Endodermal cell (in vitro differentiated cells): ENCODE data around the gene SHC2. TPM values are rescaled to one million over a fixed set of nuclear protein-coding genes. Genes with fewer than 3 reads are reported as not detected.

ENCODE experiments used
- DNase-seq: peaks from one replicate; pipeline ENCODE4 v3.0.0-alpha.2; 2017
- H3K27ac ChIP-seq: 2 replicates; pipeline ENCODE4 v1.5.1; 2013; ENCODE audit warnings: mild to moderate bottlenecking, low read depth, low read length, moderate library complexity
- H3K27me3 ChIP-seq: 2 replicates; pipeline ENCODE4 v1.6.1; 2013; ENCODE audit warnings: mild to moderate bottlenecking, low read length, moderate library complexity; ENCODE audit not compliant: insufficient read depth, control insufficient read depth, poor library complexity, severe bottlenecking
- H3K36me3 ChIP-seq: 2 replicates; pipeline ENCODE4 v1.7.0; 2013; ENCODE audit warnings: mild to moderate bottlenecking, low read length, moderate library complexity; ENCODE audit not compliant: control insufficient read depth, insufficient read depth
- H3K4me1 ChIP-seq: one replicate; pipeline ENCODE4 v1.7.0; 2013; ENCODE audit warnings: low read length; ENCODE audit not compliant: control insufficient read depth, insufficient read depth
- H3K4me3 ChIP-seq: 2 replicates; pipeline ENCODE4 v1.5.1; 2013; ENCODE audit warnings: mild to moderate bottlenecking, low read length, moderate library complexity
- H3K9ac ChIP-seq: 2 replicates; pipeline ENCODE4 v1.6.1; 2013; ENCODE audit warnings: mild to moderate bottlenecking, low read length, moderate library complexity; ENCODE audit not compliant: poor library complexity, severe bottlenecking; ENCODE audit errors: extremely low read depth
- H3K9me3 ChIP-seq: 2 replicates; pipeline ENCODE4 v1.6.1; 2013; ENCODE audit warnings: mild to moderate bottlenecking, low read length, moderate library complexity; ENCODE audit not compliant: control insufficient read depth
- H3K27ac Mint-ChIP-seq: 2 replicates; pipeline ENCODE4 v1.8.0; 2020; ENCODE audit warnings: mixed read lengths
- H3K27me3 Mint-ChIP-seq: 2 replicates; pipeline ENCODE4 v1.8.0; 2021; ENCODE audit warnings: mild to moderate bottlenecking, mixed read lengths; ENCODE audit not compliant: insufficient read depth
- H3K36me3 Mint-ChIP-seq: 2 replicates; pipeline ENCODE4 v1.8.0; 2020; ENCODE audit warnings: low read depth, mixed read lengths
- H3K4me1 Mint-ChIP-seq: 2 replicates; pipeline ENCODE4 v1.8.0; 2020; ENCODE audit warnings: mixed read lengths
- H3K4me3 Mint-ChIP-seq: 2 replicates; pipeline ENCODE4 v1.8.0; 2020; ENCODE audit warnings: mild to moderate bottlenecking, moderate library complexity, mixed read lengths
- H3K9me3 Mint-ChIP-seq: 2 replicates; pipeline ENCODE4 v1.8.0; 2020; ENCODE audit warnings: mild to moderate bottlenecking, mixed read lengths
- CTCF ChIP-seq: fragments of 200-600 bp; sonication (generic); conservative IDR thresholded peaks from 2 replicates; pipeline ENCODE4 v1.5.0; 2021; ENCODE audit warnings: antibody characterized with exemption, mild to moderate bottlenecking
- WGBS, 2 experiments: methylation state at CpG; one replicate each; pipeline versions ENCODE4 v1.1.5 to v1.1.7; 2013; ENCODE audit warnings: missing lambda C conversion rate in 2 of 2, mixed read lengths in 1 of 2; ENCODE audit not compliant: insufficient coverage in 1 of 2, insufficient read length in 1 of 2; 5-methylcytosine and 5-hydroxymethylcytosine counted together
- total RNA-seq, 2 donors: library from RNA; stranded (reverse); fragmentation: NEBNext Ultra II Directional in 1 of 2; extraction: Animal tissue kit (Norgen Biotek cat#: 25700) in 1 of 2; gene quantifications; 2 replicates in 1 of 2; 3 replicates in 1 of 2; pipeline ENCODE4 v1.2.1, GENCODE V29; 2021

SHC2 gene
- total RNA-seq, 2 donors from 2014 or later: 56.5 to 93.0 TPM

GRCh38 chr19:501646-502045, 40.8 kb upstream of the SHC2 start:
- H3K4me1 Mint-ChIP-seq: peaks cover 9% of the 10 kb centered on the region
- H3K36me3 Mint-ChIP-seq: no peaks in the 10 kb centered on the region
- no peaks in the 10 kb centered on the region for H3K36me3 ChIP-seq
- 90 to 96% methylated on average over 2 to 17 of the region's 17 CpGs for WGBS, 2 experiments
- peak; percentile 41 for DNase-seq
- no peaks in the 10 kb centered on the region for H3K9me3 ChIP-seq
- no peaks in the 10 kb centered on the region for H3K4me1 ChIP-seq
- peaks cover 38% of the 10 kb centered on the region for H3K27me3 Mint-ChIP-seq
- TF ChIP-seq CTCF: no peak
- H3K4me3 Mint-ChIP-seq: no peak overlapping the region
- H3K9ac ChIP-seq: no peak overlapping the region
- H3K9me3 Mint-ChIP-seq: no peaks in the 10 kb centered on the region
- H3K27ac Mint-ChIP-seq: no peak overlapping the region
- H3K27me3 ChIP-seq: peaks cover 24% of the 10 kb centered on the region
- no peak overlapping the region for H3K27ac ChIP-seq
- H3K4me3 ChIP-seq: no peak overlapping the region

- no peak for TF ChIP-seq CTCF
- Mint-ChIP-seq H3K9me3 (no peaks in the 10 kb centered on the region), H3K4me3 (no peak overlapping the region), H3K36me3 (no peaks in the 10 kb centered on the region), H3K4me1 (peaks cover 5% of the 10 kb centered on the region), H3K27me3 (peaks cover 50% of the 10 kb centered on the region), H3K27ac (no peak overlapping the region)
- peak; percentile 38 for DNase-seq
- Histone ChIP-seq H3K27ac (no peak overlapping the region), H3K27me3 (peaks cover 24% of the 10 kb centered on the region), H3K9ac (no peak overlapping the region), H3K4me1 (no peaks in the 10 kb centered on the region), H3K9me3 (no peaks in the 10 kb centered on the region), H3K36me3 (no peaks in the 10 kb centered on the region), H3K4me3 (no peak overlapping the region)
- 90% methylated on average over 22 to 31 of the region's 31 CpGs for WGBS, 2 experiments
Measured at GRCh38 chr19:498977-499623, 38.3 kb upstream of the SHC2 start.

- peak overlapping the region; percentile 38 for H3K4me3 Mint-ChIP-seq
- peaks cover 50% of the 10 kb centered on the region for H3K27me3 Mint-ChIP-seq
- no peak for DNase-seq
- no peaks in the 10 kb centered on the region for H3K36me3 ChIP-seq
- H3K27me3 ChIP-seq: peaks cover 24% of the 10 kb centered on the region
- H3K27ac Mint-ChIP-seq: no peak overlapping the region
- 75 to 89% methylated on average over 3 to 26 of the region's 26 CpGs for WGBS, 2 experiments
- no peak for TF ChIP-seq CTCF
- H3K27ac ChIP-seq: no peak overlapping the region
- peaks cover 5% of the 10 kb centered on the region for H3K4me1 Mint-ChIP-seq
- no peaks in the 10 kb centered on the region for H3K36me3 Mint-ChIP-seq
- no peak overlapping the region for H3K4me3 ChIP-seq
- no peaks in the 10 kb centered on the region for H3K9me3 Mint-ChIP-seq
- H3K9me3 ChIP-seq: no peaks in the 10 kb centered on the region
- no peaks in the 10 kb centered on the region for H3K4me1 ChIP-seq
- H3K9ac ChIP-seq: no peak overlapping the region
Measured at GRCh38 chr19:498511-498891, 37.7 kb upstream of the SHC2 start.
